Psoas muscle (tissue), 8 donors: Measurements from ENCODE around the gene CENPK. TPM values are rescaled to one million over a fixed set of nuclear protein-coding genes. Genes with fewer than 3 reads are reported as not detected.
A peak's percentile ranks its signal among the peaks of the same experiment; 100 is the strongest.

Experiments used
- ATAC-seq, 4 donors: fragments of 200-7000 bp; cut with Tn5 transposase; one replicate each; pipeline ENCODE4 v1.9.1; 2020; ENCODE audit warnings: moderate library complexity in 3 of 4, mild to moderate bottlenecking in 2 of 4
- DNase-seq, 2 donors: peaks; one replicate each; pipeline ENCODE4 v3.0.0-alpha.2; 2020
- H3K27ac ChIP-seq: fragments of 200-600 bp; one replicate; pipeline ENCODE4 v1.8.0; 2022
- H3K27me3 ChIP-seq, 3 donors: fragments of 200-600 bp in 1 of 3; one replicate each; pipeline versions ENCODE4 v1.6.1 to v1.8.0; 2013 to 2022; ENCODE audit warnings: low read length in 2 of 3, mild to moderate bottlenecking in 2 of 3, moderate library complexity in 1 of 3; ENCODE audit not compliant: insufficient read depth in 3 of 3
- H3K36me3 ChIP-seq, 2 donors: fragments of 200-600 bp in 1 of 2; one replicate each; pipeline versions ENCODE4 v1.6.1 to v1.8.0; 2013 to 2022; ENCODE audit warnings: low read depth in 1 of 2, mild to moderate bottlenecking in 1 of 2, moderate library complexity in 1 of 2; ENCODE audit not compliant: insufficient read depth in 1 of 2
- H3K4me1 ChIP-seq: fragments of 200-600 bp; one replicate; pipeline ENCODE4 v1.8.0; 2022
- H3K4me3 ChIP-seq: fragments of 200-600 bp; one replicate; pipeline ENCODE4 v1.8.0; 2022; ENCODE audit warnings: mild to moderate bottlenecking
- H3K9me3 ChIP-seq: fragments of 200-600 bp; one replicate; pipeline ENCODE4 v1.8.0; 2022
- CTCF ChIP-seq: fragments of 200-600 bp; IDR thresholded peaks from one replicate; pipeline ENCODE4 v1.8.0; 2022; ENCODE audit warnings: antibody characterized with exemption
- WGBS, 3 donors: extraction: QIAGEN DNeasy Blood & Tissue Kit; methylation state at CpG; one replicate each; pipeline versions ENCODE4 v1.1.6 to v1.1.7; 2013; 5-methylcytosine and 5-hydroxymethylcytosine counted together
- intact Hi-C, 2 donors: fragments of 100-400 bp; cut with DNase I; formaldehyde crosslinking; loops; one replicate each; pipeline versions ENCODE4 v1.11.0 to v1.14.2; 2022
- polyA plus RNA-seq, 3 donors: library from polyadenylated mRNA; stranded (reverse); fragments of 200-250 nt; gene quantifications; one replicate each; pipeline ENCODE4 v1.2.3, GENCODE V29; 2013
- total RNA-seq, 4 donors: library from RNA; stranded (reverse); fragmentation: NEBNext Ultra II Directional in 2 of 4; extraction: Animal tissue kit (Norgen Biotek cat#: 25700) in 2 of 4; gene quantifications; one replicate each; pipeline versions ENCODE4 v1.2.1 to v1.2.4, GENCODE V29; 2021 to 2023
- donor health status: healthy with polysubstance abuse.
- donor health status: DM: no; HTN: no; CAD: no; lungs with moderate emphysema.
- donor health status: Bipolar disorder and iron deficiency.
- donor health status: healthy.
- donor health status: DM: yes; HTN: yes; CAD: no.
- donor health status: DM: no; HTN: no; CAD: no.
- donor health status: DM: no; HTN: no; CAD: no.
- donor health status: DM: yes; HTN: yes; CAD: no.

The CENPK gene
- total and polyA plus RNA-seq, 7 donors = 0.10 to 0.57 (median 0.40) TPM; not detected in 2

GRCh38 chr5:65482736-65483545 lies 80.0 kb downstream of the CENPK start:
- Histone ChIP-seq H3K27ac (peak overlapping the region; percentile 83), H3K27me3 (no peaks in the 10 kb centered on the region), H3K4me1 (peaks cover 13% of the 10 kb centered on the region), H3K9me3 (no peaks in the 10 kb centered on the region), H3K36me3 (no peaks in the 10 kb centered on the region), H3K4me3 (peak overlapping the region; percentile 67)
- ATAC-seq (peak in 3 of 4 donors; percentile 32 to 52 (median 37)), DNase-seq (no peak)
- intact Hi-C loops = loop anchor here (1.0 to 10.0 kb wide), 6 partner anchors 381 to 846 kb away; no protein-coding TSS in a partner anchor
- TF ChIP-seq CTCF = no peak
- 0% methylated on average over 12 of the region's 12 CpGs for WGBS, 3 donors

- H3K4me3 ChIP-seq = peak overlapping the region; percentile 67
- H3K9me3 ChIP-seq = no peaks in the 10 kb centered on the region
- no peaks in the 10 kb centered on the region for H3K27me3 ChIP-seq
- WGBS, 3 donors = 0 to 1% (median 1%) methylated on average over 6 of the region's 6 CpGs
- peaks cover 13% of the 10 kb centered on the region for H3K4me1 ChIP-seq
- no peak for DNase-seq
- peak overlapping the region; percentile 83 for H3K27ac ChIP-seq
- intact Hi-C loops = loop anchor here (2.0 to 10.0 kb wide), 5 partner anchors 380 to 845 kb away; no protein-coding TSS in a partner anchor
- peak in 2 of 4 donors; percentile 20 to 32 for ATAC-seq
- no peak for TF ChIP-seq CTCF
- no peaks in the 10 kb centered on the region for H3K36me3 ChIP-seq
These were observed 80.7 kb downstream of the CENPK start for GRCh38 chr5:65482296-65482735.

GRCh38 chr5:65481635-65482295 lies 81.2 kb downstream of the CENPK start, which contains the start of gene ADAMTS6:
ADAMTS6 (minus strand) TSS chr5:65481920; CDS start chr5:65473673, 8,247 bp downstream.
- intact Hi-C loops = loop anchor here (2.0 to 10.0 kb wide), 5 partner anchors 379 to 844 kb away; no protein-coding TSS in a partner anchor
- H3K4me1 ChIP-seq = peaks cover 13% of the 10 kb centered on the region
- peak; percentile 89 to 96 (median 94) for ATAC-seq
- TF ChIP-seq CTCF = no peak
- H3K4me3 ChIP-seq = peak within 1 kb of the TSS; percentile 67
- DNase-seq = peak; percentile 87 to 92
- H3K9me3 ChIP-seq = no peaks in the 10 kb centered on the region
- H3K27me3 ChIP-seq = no peaks in the 10 kb centered on the region
- H3K27ac ChIP-seq = peak within 1 kb of the TSS; percentile 83
- WGBS, 3 donors = 0% methylated on average over 12 of the region's 12 CpGs
- H3K36me3 ChIP-seq = no peaks in the 10 kb centered on the region

- no peak for TF ChIP-seq CTCF
- intact Hi-C loops = loop anchor here (5.0 to 10.0 kb wide), 4 partner anchors 379 to 844 kb away; no protein-coding TSS in a partner anchor
- 0% methylated on average over 7 of the region's 7 CpGs for WGBS, 3 donors
- Histone ChIP-seq H3K4me1 (peaks cover 13% of the 10 kb centered on the region), H3K9me3 (no peaks in the 10 kb centered on the region), H3K4me3 (peak overlapping the region; percentile 67), H3K27me3 (no peaks in the 10 kb centered on the region), H3K27ac (peak overlapping the region; percentile 83), H3K36me3 (no peaks in the 10 kb centered on the region)
- DNase-seq (no peak), ATAC-seq (no peak)
These were observed 81.8 kb downstream of the CENPK start for GRCh38 chr5:65481171-65481581.
